ENCODE data around the gene CASZ1. TPM values are rescaled to one million over a fixed set of nuclear protein-coding genes. Genes with fewer than 3 reads are reported as not detected.

CASZ1 gene
- total RNA-seq, 1 donor = under 0.01 TPM

- no peak overlapping the region for H3K4me3 ChIP-seq (ENCODE audit: low read depth, low read length)
- TF ChIP-seq, protein P1, sequence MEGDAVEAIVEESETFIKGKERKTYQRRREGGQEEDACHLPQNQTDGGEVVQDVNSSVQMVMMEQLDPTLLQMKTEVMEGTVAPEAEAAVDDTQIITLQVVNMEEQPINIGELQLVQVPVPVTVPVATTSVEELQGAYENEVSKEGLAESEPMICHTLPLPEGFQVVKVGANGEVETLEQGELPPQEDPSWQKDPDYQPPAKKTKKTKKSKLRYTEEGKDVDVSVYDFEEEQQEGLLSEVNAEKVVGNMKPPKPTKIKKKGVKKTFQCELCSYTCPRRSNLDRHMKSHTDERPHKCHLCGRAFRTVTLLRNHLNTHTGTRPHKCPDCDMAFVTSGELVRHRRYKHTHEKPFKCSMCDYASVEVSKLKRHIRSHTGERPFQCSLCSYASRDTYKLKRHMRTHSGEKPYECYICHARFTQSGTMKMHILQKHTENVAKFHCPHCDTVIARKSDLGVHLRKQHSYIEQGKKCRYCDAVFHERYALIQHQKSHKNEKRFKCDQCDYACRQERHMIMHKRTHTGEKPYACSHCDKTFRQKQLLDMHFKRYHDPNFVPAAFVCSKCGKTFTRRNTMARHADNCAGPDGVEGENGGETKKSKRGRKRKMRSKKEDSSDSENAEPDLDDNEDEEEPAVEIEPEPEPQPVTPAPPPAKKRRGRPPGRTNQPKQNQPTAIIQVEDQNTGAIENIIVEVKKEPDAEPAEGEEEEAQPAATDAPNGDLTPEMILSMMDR (IDR thresholded peaks at IDR 0.05; ENCODE audit: insufficient read depth, low read depth, low read length) = no peak
- no peak for DNase-seq (ENCODE audit: low read depth)
Observed at GRCh38 chr1:10821388-10821787, 24.9 kb upstream of the CASZ1 start.

DNA sequence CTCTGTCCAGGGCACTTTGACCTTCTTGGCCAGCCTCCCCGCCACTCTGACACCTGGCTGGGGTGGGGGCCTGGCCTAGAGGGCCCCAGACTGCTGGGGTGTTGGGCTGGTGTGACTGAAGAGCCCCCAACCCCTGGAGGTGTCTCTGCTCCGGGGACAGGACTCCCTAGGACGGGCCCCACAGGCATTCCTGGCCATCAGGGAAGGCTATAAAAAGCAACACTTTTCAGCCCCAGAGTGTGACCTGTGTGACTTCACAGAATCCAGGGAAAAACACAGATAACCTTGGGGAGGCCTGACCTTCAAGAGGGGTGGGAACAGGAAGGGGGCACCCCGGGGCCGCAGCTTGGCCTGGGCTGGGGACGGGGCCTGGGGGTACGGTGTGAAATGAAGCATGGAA lies 24.0 kb upstream of the CASZ1 start:
- TF ChIP-seq, protein P1 (IDR thresholded peaks at IDR 0.05; ENCODE audit: insufficient read depth, low read depth, low read length) = no peak

DNA sequence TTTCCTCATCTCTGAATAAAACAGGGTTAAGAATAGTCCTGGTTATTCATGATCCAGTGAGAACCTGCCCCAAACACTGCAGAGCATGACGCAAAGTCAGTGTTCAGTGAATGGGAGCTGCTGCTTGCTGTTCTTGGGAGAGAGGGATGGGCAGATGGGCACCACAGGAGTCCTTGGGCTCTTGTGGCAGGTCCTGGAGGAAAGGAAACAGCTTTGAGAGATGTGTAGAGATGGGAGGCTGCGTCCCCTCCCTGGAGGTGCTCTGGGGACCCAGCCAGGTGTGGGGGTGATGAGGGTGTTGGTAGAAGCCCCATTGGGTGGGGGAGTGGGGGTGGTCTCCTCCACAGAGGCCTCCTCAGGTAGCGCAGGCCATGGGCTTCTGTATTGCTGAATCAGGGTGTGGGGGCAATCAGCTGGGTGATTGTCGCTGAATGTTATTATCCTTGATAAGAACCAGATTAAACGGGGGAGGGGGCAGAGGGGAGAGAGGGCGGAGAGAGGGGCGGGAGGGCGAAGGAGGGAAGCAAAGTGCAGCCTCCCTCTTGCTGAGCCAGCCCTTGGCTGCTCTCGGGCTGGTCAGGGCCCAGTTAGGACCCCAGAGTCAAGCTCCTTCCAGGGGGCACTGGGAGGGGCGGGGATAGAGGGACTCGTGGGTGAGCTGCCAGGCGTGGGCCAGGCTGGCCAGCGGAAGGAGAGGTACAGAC lies 22.9 kb upstream of the CASZ1 start:
- TF ChIP-seq, protein P1 (IDR thresholded peaks at IDR 0.05; ENCODE audit: insufficient read depth, low read depth, low read length) = no peak
- DNase-seq (ENCODE audit: low read depth) = no peak
- H3K4me3 ChIP-seq (ENCODE audit: low read depth, low read length) = no peak overlapping the region

More for the DNA sequence above, 24.0 kb upstream of the CASZ1 start:
- DNase-seq (ENCODE audit: low read depth) = no peak
- no peak overlapping the region for H3K4me3 ChIP-seq (ENCODE audit: low read depth, low read length)

GRCh38 chr1:10818262-10819197 lies 22.1 kb upstream of the CASZ1 start:
- TF ChIP-seq, protein P1 (IDR thresholded peaks at IDR 0.05; ENCODE audit: insufficient read depth, low read depth, low read length) = no peak
- no peak for DNase-seq (ENCODE audit: low read depth)
- H3K4me3 ChIP-seq (ENCODE audit: low read depth, low read length) = no peak overlapping the region

- no peak overlapping the region for H3K4me3 ChIP-seq (ENCODE audit: low read depth, low read length)
- DNase-seq (ENCODE audit: low read depth) = no peak
- TF ChIP-seq, protein P1 (IDR thresholded peaks at IDR 0.05; ENCODE audit: insufficient read depth, low read depth, low read length) = no peak
Observed at GRCh38 chr1:10816743-10817369, 20.4 kb upstream of the CASZ1 start.

GRCh38 chr1:10816233-10816632 lies 19.8 kb upstream of the CASZ1 start:
- no peak for DNase-seq (ENCODE audit: low read depth)
- H3K4me3 ChIP-seq (ENCODE audit: low read depth, low read length) = no peak overlapping the region
- TF ChIP-seq, protein P1 (IDR thresholded peaks at IDR 0.05; ENCODE audit: insufficient read depth, low read depth, low read length) = no peak

Data from fibroblast of villous mesenchyme (primary cell).